Urinary bladder (tissue), 4 donors: Measurements from ENCODE around the gene SLX9. TPM values are rescaled to one million over a fixed set of nuclear protein-coding genes. Genes with fewer than 3 reads are reported as not detected.
"Not testable (repeated sequence)": the region's sequence is repeated elsewhere in the genome, so short reads cannot be mapped to it uniquely, and the experiment has no call there.

Experiments used
- DNase-seq: peaks from one replicate; pipeline ENCODE4 v3.0.0-alpha.2; 2015; ENCODE audit errors: extremely low spot score
- H3K27ac ChIP-seq: one replicate; pipeline ENCODE4 v1.5.1; 2013; ENCODE audit warnings: low read depth, mild to moderate bottlenecking, moderate library complexity
- H3K36me3 ChIP-seq: one replicate; pipeline ENCODE4 v1.6.1; 2013; ENCODE audit warnings: mild to moderate bottlenecking, moderate library complexity; ENCODE audit not compliant: insufficient read depth
- H3K4me1 ChIP-seq: one replicate; pipeline ENCODE4 v1.6.1; 2013; ENCODE audit warnings: mild to moderate bottlenecking, moderate library complexity; ENCODE audit not compliant: insufficient read depth
- H3K4me3 ChIP-seq: one replicate; pipeline ENCODE4 v1.5.1; 2013; ENCODE audit warnings: low read depth, low read length
- WGBS: extraction: QIAGEN DNeasy Blood & Tissue Kit; methylation state at CpG from one replicate; pipeline ENCODE4 v1.1.7; 2013; 5-methylcytosine and 5-hydroxymethylcytosine counted together
- polyA plus RNA-seq: library from polyadenylated mRNA; stranded (reverse); fragments of 200-250 nt; gene quantifications from one replicate; pipeline ENCODE4 v1.2.3, GENCODE V29; 2013
- total RNA-seq: library from RNA; depleted of rRNA; stranded (reverse); fragments of >200 nt; gene quantifications from one replicate; pipeline ENCODE4 v1.2.3, GENCODE V29; 2014
- donor health status: healthy with polysubstance abuse.
- donor health status: healthy.

Gene SLX9
- total and polyA plus RNA-seq, 2 donors, result 7.1 to 35.7 TPM

GRCh38 chr21:44926331-44927101 lies 13.3 kb upstream of the SLX9 start:
- Histone ChIP-seq H3K4me1 (peaks cover 1% of the 10 kb centered on the region), H3K4me3 (no peak overlapping the region), H3K27ac (no peak overlapping the region), H3K36me3 (no peaks in the 10 kb centered on the region)
- 63% methylated on average over 24 of the region's 24 CpGs for WGBS
- DNase-seq, result no peak

DNA sequence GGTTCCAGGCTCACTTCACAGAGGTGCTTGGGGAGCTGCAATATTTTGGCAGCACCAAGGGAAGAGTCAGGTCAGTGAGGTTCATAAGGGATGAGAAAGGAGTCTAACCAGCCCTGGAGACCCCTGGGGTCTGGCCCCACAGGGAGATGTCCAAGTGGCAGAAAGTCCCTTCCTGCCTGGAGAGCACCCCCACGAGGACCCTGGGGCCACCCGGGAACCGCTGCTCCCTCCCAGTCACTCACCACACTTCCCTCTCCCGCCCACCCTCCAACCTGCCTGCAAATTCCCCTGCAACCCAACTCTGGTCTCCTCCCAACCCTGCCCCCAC lies 12.6 kb upstream of the SLX9 start:
- no peak for DNase-seq
- Histone ChIP-seq H3K36me3 (no peaks in the 10 kb centered on the region), H3K27ac (no peak overlapping the region), H3K4me3 (no peak overlapping the region), H3K4me1 (peaks cover 1% of the 10 kb centered on the region)
- 20% methylated on average over 4 of the region's 4 CpGs for WGBS

- Histone ChIP-seq H3K4me3 (no peak overlapping the region), H3K4me1 (peaks cover 1% of the 10 kb centered on the region), H3K36me3 (no peaks in the 10 kb centered on the region), H3K27ac (no peak overlapping the region)
- no peak for DNase-seq
- 18% methylated on average over 19 of the region's 19 CpGs for WGBS
Measured at GRCh38 chr21:44927587-44928461, 12.0 kb upstream of the SLX9 start.

GRCh38 chr21:44928500-44929241 lies 11.2 kb upstream of the SLX9 start:
- H3K36me3 ChIP-seq, H3K4me1 ChIP-seq, DNase-seq, H3K4me3 ChIP-seq, H3K27ac ChIP-seq: not testable (repeated sequence)
- WGBS, result 66% methylated on average over 16 of the region's 16 CpGs

DNA sequence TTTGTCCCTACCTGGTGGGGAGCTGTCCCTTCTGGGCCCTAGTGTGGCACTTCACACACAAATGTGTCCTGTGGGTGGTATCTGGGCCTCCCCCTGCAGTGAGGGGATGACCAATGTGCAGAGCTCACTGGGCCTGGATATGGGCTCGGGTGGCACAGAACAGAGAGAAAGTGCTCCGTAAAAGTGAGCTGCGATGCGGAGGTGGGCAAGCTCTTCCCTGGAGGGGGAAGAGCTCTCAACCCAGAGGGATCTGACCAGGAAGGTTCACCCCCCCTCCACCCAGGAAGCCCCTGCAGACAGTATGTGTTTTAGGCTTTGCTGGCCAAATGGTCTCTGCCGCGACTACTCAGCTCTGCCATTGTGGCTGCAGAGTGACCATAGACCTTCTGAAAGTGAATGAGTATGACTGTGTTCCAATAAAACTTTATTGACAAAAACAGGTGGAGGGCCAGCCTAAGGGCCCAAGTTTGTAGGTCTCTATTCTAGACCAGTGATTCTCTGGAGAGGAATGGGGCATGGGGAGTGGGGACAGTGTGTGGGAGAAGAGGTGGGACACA lies 10.5 kb upstream of the SLX9 start:
- WGBS, result 84% methylated on average over 6 of the region's 6 CpGs
- H3K4me1 ChIP-seq, result peaks cover 1% of the 10 kb centered on the region
- no peaks in the 10 kb centered on the region for H3K36me3 ChIP-seq
- no peak overlapping the region for H3K27ac ChIP-seq
- no peak overlapping the region for H3K4me3 ChIP-seq
- DNase-seq, result no peak

GRCh38 chr21:44929799-44930542 lies 9.9 kb upstream of the SLX9 start:
- Histone ChIP-seq H3K27ac (no peak overlapping the region), H3K4me1 (peaks cover 1% of the 10 kb centered on the region), H3K36me3 (no peaks in the 10 kb centered on the region), H3K4me3 (no peak overlapping the region)
- WGBS, result 67% methylated on average over 9 of the region's 9 CpGs
- no peak for DNase-seq

GRCh38 chr21:44930543-44930981 lies 9.3 kb upstream of the SLX9 start:
- 49% methylated on average over 12 of the region's 12 CpGs for WGBS
- peaks cover 1% of the 10 kb centered on the region for H3K4me1 ChIP-seq
- H3K36me3 ChIP-seq, result no peaks in the 10 kb centered on the region
- no peak overlapping the region for H3K4me3 ChIP-seq
- no peak overlapping the region for H3K27ac ChIP-seq
- DNase-seq, result no peak

GRCh38 chr21:44931137-44931500 lies 8.7 kb upstream of the SLX9 start:
- Histone ChIP-seq H3K36me3 (no peaks in the 10 kb centered on the region), H3K27ac (no peak overlapping the region), H3K4me3 (no peak overlapping the region), H3K4me1 (peaks cover 1% of the 10 kb centered on the region)
- no peak for DNase-seq
- 17% methylated on average over 19 of the region's 19 CpGs for WGBS

DNA sequence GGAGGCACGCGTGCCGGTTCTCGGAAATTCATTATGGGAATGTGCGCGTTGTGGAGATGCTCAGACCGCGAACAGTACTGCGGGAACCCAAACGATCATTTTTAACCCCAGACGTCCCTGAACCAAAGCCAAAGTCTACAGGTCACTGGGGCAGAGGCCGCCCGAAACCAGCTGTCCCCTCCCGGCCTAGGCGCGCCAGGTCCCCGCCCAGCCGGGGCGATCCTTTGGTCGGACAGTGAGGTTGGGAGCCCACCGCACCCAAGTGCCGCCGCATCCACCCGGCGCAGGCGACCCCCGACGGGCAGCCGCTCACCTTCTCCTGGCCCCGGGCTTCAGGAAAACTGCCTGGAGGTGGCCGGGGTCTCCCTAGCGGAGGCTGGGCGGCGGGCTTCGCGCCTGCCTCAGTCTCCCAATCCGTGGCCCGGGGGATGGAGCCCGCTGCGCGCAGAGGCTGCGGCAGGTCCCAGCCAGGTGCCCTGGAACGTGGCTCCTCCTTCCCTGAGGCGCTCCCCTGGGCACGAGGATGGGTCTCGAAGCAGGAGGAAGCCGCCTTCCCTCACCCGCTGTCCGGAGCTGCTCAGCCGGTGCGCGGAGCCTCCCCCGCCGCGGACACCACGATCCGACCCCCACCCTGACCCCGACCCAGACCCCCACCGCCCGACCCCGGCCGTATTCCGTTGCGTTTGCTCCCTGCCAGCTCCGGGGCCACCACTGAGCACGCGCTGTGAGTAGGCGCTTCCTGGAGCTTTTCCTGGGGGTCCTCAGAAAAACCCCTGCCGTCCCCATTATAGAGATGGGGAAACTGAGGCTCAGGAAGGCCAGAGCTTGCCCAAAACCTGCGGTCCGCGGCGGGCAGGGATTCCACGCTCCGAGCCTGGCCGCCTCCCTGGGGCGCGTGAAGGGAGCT lies 8.1 kb upstream of the SLX9 start:
- Histone ChIP-seq H3K27ac (no peak overlapping the region), H3K36me3 (no peaks in the 10 kb centered on the region), H3K4me3 (peak overlapping the region; percentile 30), H3K4me1 (peaks cover 1% of the 10 kb centered on the region)
- DNase-seq, result no peak
- WGBS, result 2% methylated on average over 78 of the region's 78 CpGs

- 1% methylated on average over 68 of the region's 68 CpGs for WGBS
- no peak overlapping the region for H3K27ac ChIP-seq
- H3K4me1 ChIP-seq, result no peaks in the 10 kb centered on the region
- H3K4me3 ChIP-seq, result peak overlapping the region; percentile 30
- H3K36me3 ChIP-seq, result no peaks in the 10 kb centered on the region
- DNase-seq, result no peak
Measured at GRCh38 chr21:44932408-44933181, 7.2 kb upstream of the SLX9 start.

DNA sequence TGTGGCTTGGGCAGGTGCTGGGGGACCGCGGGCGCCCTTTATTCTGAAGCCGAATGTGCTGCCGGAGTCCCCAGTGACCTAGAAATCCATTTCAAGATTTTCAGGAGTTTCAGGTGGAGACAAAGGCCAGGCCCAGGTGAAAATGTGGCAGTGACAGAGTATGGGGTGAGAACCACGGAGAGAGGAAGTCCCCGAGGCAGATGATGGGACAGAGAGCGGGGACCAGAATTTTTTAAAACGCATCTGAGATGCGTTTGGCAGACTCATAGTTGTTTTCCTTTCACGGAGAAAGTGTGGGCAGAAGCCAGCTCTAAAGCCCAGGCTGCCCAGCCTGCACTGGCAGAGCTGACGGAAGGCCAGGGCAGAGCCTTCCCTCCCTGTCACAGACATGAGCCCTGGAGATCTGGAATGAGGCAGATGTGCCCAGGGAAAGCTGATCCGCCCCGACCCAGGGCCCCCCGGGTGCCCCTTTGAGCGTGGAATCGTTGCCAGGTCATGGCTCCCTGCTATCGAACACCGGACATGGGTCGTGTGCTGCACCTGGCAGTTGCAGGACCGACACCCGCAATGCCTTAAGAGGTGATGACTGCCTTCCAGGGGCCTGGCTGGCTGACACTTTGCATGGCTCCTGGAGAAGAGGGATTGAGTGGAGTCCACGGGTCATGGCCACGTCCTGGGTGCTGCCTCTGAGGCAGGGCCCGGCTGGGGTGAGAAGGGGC lies 6.5 kb upstream of the SLX9 start:
- no peak overlapping the region for H3K27ac ChIP-seq
- H3K4me1 ChIP-seq, result no peaks in the 10 kb centered on the region
- no peak for DNase-seq
- WGBS, result 82% methylated on average over 25 of the region's 25 CpGs
- no peak overlapping the region for H3K4me3 ChIP-seq
- H3K36me3 ChIP-seq, result no peaks in the 10 kb centered on the region
